IMR-90 (cell line): ENCODE measurements around the gene DDIAS. TPM values are rescaled to one million over a fixed set of nuclear protein-coding genes. Genes with fewer than 3 reads are reported as not detected.
"Not testable (repeated sequence)": the region's sequence is repeated elsewhere in the genome, so short reads cannot be mapped to it uniquely, and the experiment has no call there.

Experiments
- ATAC-seq: fragments of 200-7000 bp; cut with Tn5 transposase; 2 replicates; pipeline ENCODE4 v1.9.1; 2020; ENCODE audit warnings: low read depth, mild to moderate bottlenecking, moderate library complexity
- BruUV-seq: library from RNA; stranded (reverse); fragments of 400-500 nt; replicated peaks from 2 replicates; lab custom pipeline; 2021; lab: Mats Ljungman, UMichigan
- CTCF ChIA-PET: fragments of 300-600 bp; formaldehyde crosslinking; extraction: SDS; loops from one replicate; lab custom pipeline; 2021; ENCODE audit warnings: antibody characterized with exemption; lab: Yijun Ruan, JAX
- POLR2A ChIA-PET: fragments of 300-600 bp; sonication (Branson Sonifier 250); formaldehyde crosslinking; loops from one replicate; lab custom pipeline; 2022; ENCODE audit warnings: antibody characterized with exemption; ENCODE audit not compliant: unreplicated experiment; lab: Charles Lee
- DNase-seq: peaks from one replicate; pipeline ENCODE4 v3.0.0; 2013
- H2AFZ ChIP-seq: replicated peaks from 2 replicates; pipeline ENCODE3; 2013; ENCODE audit warnings: low read length, mild to moderate bottlenecking; ENCODE audit not compliant: poor library complexity
- H2AK5ac ChIP-seq: 2 replicates; pipeline ENCODE4 v1.6.1; 2013; ENCODE audit warnings: low read depth, low read length, inconsistent platforms
- H2AK9ac ChIP-seq: replicated peaks from 2 replicates; pipeline ENCODE3; 2013; ENCODE audit warnings: mild to moderate bottlenecking, low read depth, low read length, moderate library complexity; ENCODE audit not compliant: poor library complexity
- H2BK120ac ChIP-seq: 2 replicates; pipeline ENCODE4 v1.6.1; 2013; ENCODE audit warnings: low read depth, low read length, inconsistent platforms
- H2BK15ac ChIP-seq: 3 replicates; pipeline ENCODE4 v1.6.1; 2013; ENCODE audit warnings: low read depth, low read length, inconsistent platforms
- H2BK20ac ChIP-seq: 2 replicates; pipeline ENCODE4 v1.6.1; 2013; ENCODE audit warnings: low read depth, mild to moderate bottlenecking, inconsistent platforms, low read length, moderate library complexity
- H2BK5ac ChIP-seq: 2 replicates; pipeline ENCODE4 v1.6.1; 2013; ENCODE audit warnings: mild to moderate bottlenecking, low read depth, low read length, inconsistent platforms; ENCODE audit not compliant: poor library complexity, severe bottlenecking
- H3K14ac ChIP-seq: replicated peaks from 2 replicates; pipeline ENCODE4 v1.6.1; 2013; ENCODE audit warnings: low read depth, low read length, inconsistent platforms
- H3K18ac ChIP-seq: 2 replicates; pipeline ENCODE4 v1.6.1; 2013; ENCODE audit warnings: low read depth, low read length, control low read depth
- H3K23ac ChIP-seq: 2 replicates; pipeline ENCODE4 v1.6.1; 2013; ENCODE audit warnings: low read depth, low read length, inconsistent platforms
- H3K27ac ChIP-seq: 2 replicates; pipeline ENCODE4 v1.5.1; 2013; ENCODE audit warnings: mild to moderate bottlenecking, control low read depth, low read length; ENCODE audit not compliant: insufficient read depth
- H3K27me3 ChIP-seq: 2 replicates; pipeline ENCODE4 v1.6.1; 2013; ENCODE audit warnings: low read length; ENCODE audit not compliant: control insufficient read depth, insufficient read depth
- H3K36me3 ChIP-seq: 2 replicates; pipeline ENCODE4 v1.6.1; 2013; ENCODE audit warnings: low read length, mixed read lengths; ENCODE audit not compliant: control insufficient read depth, insufficient read depth
- H3K4ac ChIP-seq: 2 replicates; pipeline ENCODE4 v1.6.1; 2013; ENCODE audit warnings: low read depth, low read length, inconsistent platforms
- H3K4me1 ChIP-seq: 2 replicates; pipeline ENCODE4 v1.6.1; 2013; ENCODE audit warnings: low read length, mixed read lengths; ENCODE audit not compliant: control insufficient read depth, insufficient read depth
- H3K4me2 ChIP-seq: 2 replicates; pipeline ENCODE4 v1.6.1; 2013; ENCODE audit warnings: low read depth, mild to moderate bottlenecking, control low read depth, low read length, moderate library complexity
- H3K4me3 ChIP-seq: 2 replicates; pipeline ENCODE4 v1.5.1; 2013; ENCODE audit warnings: low read depth, mild to moderate bottlenecking, control low read depth, low read length, moderate library complexity; ENCODE audit not compliant: insufficient read depth
- H3K56ac ChIP-seq: 2 replicates; pipeline ENCODE4 v1.6.1; 2013; ENCODE audit warnings: low read length, inconsistent platforms; ENCODE audit not compliant: insufficient read depth; ENCODE audit errors: extremely low read depth
- H3K79me1 ChIP-seq, 2 experiments: 2 replicates each; pipeline ENCODE4 v1.6.1; 2013; ENCODE audit warnings: low read length in 2 of 2, inconsistent platforms in 1 of 2, low read depth in 1 of 2
- H3K9ac ChIP-seq: 2 replicates; pipeline ENCODE4 v1.6.1; 2013; ENCODE audit warnings: low read depth, low read length, control low read depth
- H3K9me1 ChIP-seq: 2 replicates; pipeline ENCODE4 v1.6.1; 2013; ENCODE audit warnings: low read length, inconsistent platforms; ENCODE audit not compliant: insufficient read depth
- H3K9me3 ChIP-seq: 2 replicates; pipeline ENCODE4 v1.6.1; 2013; ENCODE audit warnings: low read length; ENCODE audit not compliant: control insufficient read depth, insufficient read depth
- H4K20me1 ChIP-seq: 2 replicates; pipeline ENCODE4 v1.6.1; 2013; ENCODE audit warnings: low read length, inconsistent platforms; ENCODE audit not compliant: insufficient read depth
- H4K5ac ChIP-seq: 2 replicates; pipeline ENCODE4 v1.6.1; 2013; ENCODE audit warnings: mild to moderate bottlenecking, low read depth, low read length, control low read depth
- H4K8ac ChIP-seq, 2 experiments: 2 replicates each; pipeline ENCODE4 v1.6.1; 2013; ENCODE audit warnings: low read depth in 2 of 2, low read length in 2 of 2, control low read depth in 1 of 2, inconsistent platforms in 1 of 2
- H4K91ac ChIP-seq: 2 replicates; pipeline ENCODE4 v1.6.1; 2013; ENCODE audit warnings: low read depth, low read length, inconsistent platforms; ENCODE audit not compliant: insufficient read depth
- WGBS, 2 experiments: methylation state at CpG; one replicate each; pipeline versions ENCODE4 v1.1.5 to v1.1.7; 2013; ENCODE audit warnings: missing lambda C conversion rate in 2 of 2; ENCODE audit not compliant: insufficient read length in 1 of 2; ENCODE audit errors: extremely low coverage in 2 of 2; 5-methylcytosine and 5-hydroxymethylcytosine counted together
- dilution Hi-C: fragments of 300-500 bp; cut with HindIII; formaldehyde crosslinking; loops from one replicate; pipeline ENCODE4 v1.14.3; 2018; ENCODE audit warnings: low sequenced_read_pairs; ENCODE audit not compliant: unreplicated experiment
- in situ Hi-C: fragments of 300-500 bp; cut with MboI; formaldehyde crosslinking; loops from 3 replicates; pipeline ENCODE4 v1.14.3; 2019; ENCODE audit warnings: low sequenced_read_pairs, inconsistent platforms, mixed read lengths
- intact Hi-C: fragments of 100-400 bp; cut with micrococcal nuclease; formaldehyde crosslinking; loops from 2 replicates; pipeline ENCODE4 v1.10.0; 2022
- polyA plus RNA-seq, 3 experiments: library from polyadenylated mRNA; depleted of rRNA; stranded (reverse); fragments of >200 nt; gene quantifications; 2 replicates each; pipeline ENCODE4 v1.2.3, GENCODE V29; 2012; ENCODE audit warnings: low replicate concordance in 1 of 3
- total RNA-seq: library from RNA; depleted of rRNA; stranded (reverse); fragments of >200 nt; gene quantifications from 2 replicates; pipeline ENCODE4 v1.2.3, GENCODE V29; 2012

The DDIAS gene
- total and polyA plus RNA-seq, 2 of the 4 experiments (the other 2 are of a cell fraction) = 4.3 to 15.8 TPM

DNA sequence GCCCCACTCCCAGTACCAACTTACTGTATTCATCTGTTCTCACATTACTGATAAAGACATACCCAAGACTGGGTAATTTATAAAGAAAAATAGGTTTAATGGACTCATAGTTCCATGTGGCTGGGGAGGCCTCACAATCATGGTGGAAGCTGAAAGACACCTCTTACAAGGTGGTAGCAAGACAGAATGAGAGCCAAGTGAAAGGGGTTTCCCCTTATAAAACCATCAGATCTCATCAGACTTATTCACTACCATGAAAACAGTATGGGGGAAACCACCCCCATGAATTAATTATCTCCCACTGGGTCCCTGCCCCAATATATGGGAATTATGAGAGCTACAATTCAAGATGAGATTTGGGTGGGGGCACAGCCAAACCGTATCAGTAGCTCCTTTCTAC lies 43.5 kb downstream of the DDIAS start:
- POLR2A ChIA-PET, H3K9me3 ChIP-seq, H4K5ac ChIP-seq, H2BK15ac ChIP-seq, H3K14ac ChIP-seq, H3K56ac ChIP-seq, H3K79me1 ChIP-seq, H2BK120ac ChIP-seq, H3K18ac ChIP-seq, H2AFZ ChIP-seq, in situ Hi-C loops, H3K9ac ChIP-seq, H2BK20ac ChIP-seq, ATAC-seq, H4K91ac ChIP-seq, H2AK9ac ChIP-seq, H3K23ac ChIP-seq, H2BK5ac ChIP-seq, H3K4me2 ChIP-seq, H3K4me1 ChIP-seq, H4K20me1 ChIP-seq, H2AK5ac ChIP-seq, BruUV-seq, H4K8ac ChIP-seq, intact Hi-C loops, H3K27ac ChIP-seq, DNase-seq, H3K9me1 ChIP-seq, H3K4ac ChIP-seq, H3K36me3 ChIP-seq, H3K4me3 ChIP-seq, CTCF ChIA-PET, dilution Hi-C loops, H3K27me3 ChIP-seq: not testable (repeated sequence)
- WGBS, 2 experiments = no CpG with 5 or more reads among the region's 1 CpG
